Measurements from ENCODE around the gene CSMD2.

Gene CSMD2

GRCh38 chr1:33745942-33746341 is 419.1 kb downstream of the CSMD2 start:
- CTCF ChIA-PET = interaction anchor here (1.8 to 3.3 kb wide), 2 partner anchors 10 to 417 kb away, joined by 7 to 12 read pairs; no protein-coding TSS in a partner anchor
- no peak for TF ChIP-seq CTCF (IDR thresholded peaks at IDR 0.05; ENCODE audit: insufficient read depth, low read length, missing control alignments)
- no peak for DNase-seq (ENCODE audit: low read depth, low spot score)
- no peak overlapping the region for H3K4me3 ChIP-seq (ENCODE audit: low read depth, low read length)
- POLR2A ChIA-PET = no interaction called here

- no peak for TF ChIP-seq CTCF (IDR thresholded peaks at IDR 0.05; ENCODE audit: insufficient read depth, low read length, missing control alignments)
- POLR2A ChIA-PET = no interaction called here
- CTCF ChIA-PET = interaction anchor here (1.0 kb wide), 1 partner anchor 420 kb away, joined by 6 read pairs; no protein-coding TSS in a partner anchor
- no peak overlapping the region for H3K4me3 ChIP-seq (ENCODE audit: low read depth, low read length)
- DNase-seq (ENCODE audit: low read depth, low spot score) = no peak
Measured at GRCh38 chr1:33743221-33743998, 421.6 kb downstream of the CSMD2 start.

- H3K4me3 ChIP-seq (ENCODE audit: low read depth, low read length) = no peak overlapping the region
- ChIA-PET CTCF (interaction anchor here (1.0 to 1.3 kb wide), 2 partner anchors 9 to 421 kb away, joined by 3 to 6 read pairs; no protein-coding TSS in a partner anchor), POLR2A (no interaction called here)
- no peak for DNase-seq (ENCODE audit: low read depth, low spot score)
- TF ChIP-seq CTCF (IDR thresholded peaks at IDR 0.05; ENCODE audit: insufficient read depth, low read length, missing control alignments) = no peak
Measured at GRCh38 chr1:33742663-33743062, 422.4 kb downstream of the CSMD2 start.

GRCh38 chr1:33741749-33742148 is 423.3 kb downstream of the CSMD2 start:
- POLR2A ChIA-PET = no interaction called here
- CTCF ChIA-PET = interaction anchor here (1.3 to 1.4 kb wide), 2 partner anchors 8 to 421 kb away, joined by 3 to 4 read pairs; no protein-coding TSS in a partner anchor
- DNase-seq (ENCODE audit: low read depth, low spot score) = no peak
- no peak for TF ChIP-seq CTCF (IDR thresholded peaks at IDR 0.05; ENCODE audit: insufficient read depth, low read length, missing control alignments)
- H3K4me3 ChIP-seq (ENCODE audit: low read depth, low read length) = no peak overlapping the region

- DNase-seq (ENCODE audit: low read depth, low spot score) = no peak
- ChIA-PET POLR2A (interaction anchor here (0.6 kb wide), 1 partner anchor 153 kb away, joined by 3 read pairs; no protein-coding TSS in a partner anchor), CTCF (interaction anchor here (1.5 to 10.1 kb wide), 2 partner anchors 421 to 423 kb away, joined by 6 to 114 read pairs; partner anchors contain the start of gene CSMD2)
- TF ChIP-seq CTCF (IDR thresholded peaks at IDR 0.05; ENCODE audit: insufficient read depth, low read length, missing control alignments) = no peak
- H3K4me3 ChIP-seq (ENCODE audit: low read depth, low read length) = no peak overlapping the region
Measured at GRCh38 chr1:33740040-33740744, 424.8 kb downstream of the CSMD2 start.

- DNase-seq (ENCODE audit: low read depth, low spot score) = no peak
- POLR2A ChIA-PET = no interaction called here
Measured at GRCh38 chr1:33738976-33739375, 426.1 kb downstream of the CSMD2 start.

More at GRCh38 chr1:33738976-33739375, 426.1 kb downstream of the CSMD2 start:
- TF ChIP-seq CTCF (IDR thresholded peaks at IDR 0.05; ENCODE audit: insufficient read depth, low read length, missing control alignments) = no peak
- no peak overlapping the region for H3K4me3 ChIP-seq (ENCODE audit: low read depth, low read length)
- CTCF ChIA-PET = interaction anchor here (0.7 to 10.1 kb wide), 3 partner anchors 276 to 425 kb away, joined by 3 to 114 read pairs (median 6); partner anchors contain the start of gene CSMD2

Data from AG04449 (cell line).